Liver (tissue), 9 donors: ENCODE measurements around the gene CHD3. TPM values are rescaled to one million over a fixed set of nuclear protein-coding genes. Genes with fewer than 3 reads are reported as not detected.

ENCODE experiments used
- DNase-seq: peaks from one replicate; pipeline ENCODE4 v3.0.0-alpha.2; 2017; ENCODE audit warnings: low spot score
- H3K27ac ChIP-seq, 2 donors: one replicate each; pipeline ENCODE4 v1.7.0; 2013; ENCODE audit warnings: inconsistent platforms in 2 of 2, low read length in 2 of 2, control low read depth in 1 of 2, low read depth in 1 of 2, mild to moderate bottlenecking in 1 of 2
- H3K27me3 ChIP-seq, 4 donors: one replicate each; pipeline versions ENCODE4 v1.6.1 to v1.7.0; 2013; ENCODE audit warnings: low read length in 3 of 4, inconsistent platforms in 1 of 4, mild to moderate bottlenecking in 1 of 4, moderate library complexity in 1 of 4; ENCODE audit not compliant: control insufficient read depth in 4 of 4, insufficient read depth in 4 of 4
- H3K36me3 ChIP-seq, 4 donors: one replicate each; pipeline versions ENCODE4 v1.6.1 to v1.7.0; 2013; ENCODE audit warnings: low read length in 3 of 4, mild to moderate bottlenecking in 3 of 4, low read depth in 1 of 4, moderate library complexity in 1 of 4; ENCODE audit not compliant: control insufficient read depth in 4 of 4, insufficient read depth in 3 of 4
- H3K4me1 ChIP-seq, 4 donors: one replicate each; pipeline versions ENCODE4 v1.6.1 to v1.7.0; 2013; ENCODE audit warnings: low read length in 3 of 4, mild to moderate bottlenecking in 3 of 4, moderate library complexity in 1 of 4; ENCODE audit not compliant: control insufficient read depth in 4 of 4, insufficient read depth in 4 of 4
- H3K4me3 ChIP-seq, 3 donors: one replicate each; pipeline versions ENCODE4 v1.6.1 to v1.7.0; 2013; ENCODE audit warnings: low read length in 3 of 3, control low read depth in 1 of 3, low read depth in 1 of 3, mild to moderate bottlenecking in 1 of 3
- H3K9ac ChIP-seq, 2 donors: one replicate each; pipeline ENCODE4 v1.7.0; 2013; ENCODE audit warnings: low read length in 2 of 2, mild to moderate bottlenecking in 2 of 2, moderate library complexity in 2 of 2, control low read depth in 1 of 2, low read depth in 1 of 2
- H3K9me3 ChIP-seq, 4 donors: one replicate each; pipeline versions ENCODE4 v1.6.1 to v1.7.0; 2013; ENCODE audit warnings: low read length in 3 of 4; ENCODE audit not compliant: control insufficient read depth in 4 of 4
- EGR1 ChIP-seq, 2 donors: IDR thresholded peaks; 2 replicates each; pipeline ENCODE4 v1.6.1; 2016 to 2018; ENCODE audit warnings: antibody characterized with exemption in 2 of 2, low read depth in 2 of 2
- FOXA1 ChIP-seq: IDR thresholded peaks from 2 replicates; pipeline ENCODE4 v1.6.1; 2016; ENCODE audit warnings: antibody characterized with exemption
- FOXA2 ChIP-seq: IDR thresholded peaks from 2 replicates; pipeline ENCODE4 v1.6.1; 2016; ENCODE audit warnings: antibody characterized with exemption
- GABPA ChIP-seq, 2 donors: IDR thresholded peaks in 1 of 2; conservative IDR thresholded peaks in 1 of 2; 2 replicates each; pipeline ENCODE4 v1.6.1; 2016; ENCODE audit warnings: antibody characterized with exemption in 2 of 2, mild to moderate bottlenecking in 1 of 2, moderate library complexity in 1 of 2
- HNF4A ChIP-seq, 2 donors: conservative IDR thresholded peaks; 2 replicates each; pipeline ENCODE4 v1.6.1; 2016; ENCODE audit warnings: antibody characterized with exemption in 2 of 2, mild to moderate bottlenecking in 2 of 2
- HNF4G ChIP-seq: IDR thresholded peaks from 2 replicates; pipeline ENCODE4 v1.6.1; 2016; ENCODE audit warnings: antibody characterized with exemption
- JUND ChIP-seq, 2 donors: IDR thresholded peaks; 2 replicates each; pipeline ENCODE4 v1.6.1; 2016; ENCODE audit warnings: antibody characterized with exemption in 2 of 2
- MAX ChIP-seq: IDR thresholded peaks from 2 replicates; pipeline ENCODE4 v1.6.1; 2016; ENCODE audit warnings: antibody characterized with exemption
- NR2F2 ChIP-seq: IDR thresholded peaks from 2 replicates; pipeline ENCODE4 v1.6.1; 2016; ENCODE audit warnings: antibody characterized with exemption
- RAD21 ChIP-seq, 2 donors: IDR thresholded peaks; 2 replicates each; pipeline ENCODE4 v1.6.1; 2016; ENCODE audit warnings: antibody characterized with exemption in 2 of 2, mild to moderate bottlenecking in 2 of 2
- REST ChIP-seq: IDR thresholded peaks from 2 replicates; pipeline ENCODE4 v1.6.1; 2016; ENCODE audit warnings: antibody characterized with exemption, mild to moderate bottlenecking
- RXRA ChIP-seq, 2 donors: IDR thresholded peaks; 2 replicates each; pipeline ENCODE4 v1.6.1; 2017 to 2018; ENCODE audit warnings: antibody characterized with exemption in 2 of 2, mild to moderate bottlenecking in 1 of 2
- SP1 ChIP-seq: IDR thresholded peaks from 2 replicates; pipeline ENCODE4 v1.6.1; 2018; ENCODE audit warnings: antibody characterized with exemption, mild to moderate bottlenecking
- TAF1 ChIP-seq: conservative IDR thresholded peaks from 2 replicates; pipeline ENCODE4 v1.6.1; 2016; ENCODE audit warnings: antibody characterized with exemption, mild to moderate bottlenecking
- YY1 ChIP-seq: IDR thresholded peaks from 2 replicates; pipeline ENCODE4 v1.6.1; 2016; ENCODE audit warnings: antibody characterized with exemption, mild to moderate bottlenecking
- ZBTB33 ChIP-seq: IDR thresholded peaks from 2 replicates; pipeline ENCODE4 v1.6.1; 2016; ENCODE audit warnings: antibody characterized with exemption
- WGBS: extraction: QIAGEN DNeasy Blood & Tissue Kit; methylation state at CpG from one replicate; pipeline ENCODE4 v1.1.7; 2013; 5-methylcytosine and 5-hydroxymethylcytosine counted together
- polyA plus RNA-seq, 2 donors: library from polyadenylated mRNA; stranded (reverse) in 1 of 2; unstranded in 1 of 2; fragments of 200-250 nt in 1 of 2; fragments of >200 nt in 1 of 2; fragmentation: Nextera tagmentation in 1 of 2; extraction: Ambion mirVana in 1 of 2; gene quantifications; one replicate each; pipeline versions ENCODE4 v1.2.1 to v1.2.3, GENCODE V29; 2013 to 2015
- total RNA-seq, 2 donors: library from RNA; depleted of rRNA; stranded (reverse); fragments of >200 nt; gene quantifications; one replicate each; pipeline ENCODE4 v1.2.3, GENCODE V29; 2014
- TF ChIP-seq, protein P1 (sequence below): IDR thresholded peaks from 2 replicates; pipeline ENCODE4 v1.6.1; 2016; ENCODE audit warnings: antibody characterized with exemption
- TF ChIP-seq, protein P2 (sequence below): fragments of 150-350 bp; IDR thresholded peaks from 2 replicates; pipeline ENCODE4 v1.5.1; 2017; ENCODE audit warnings: improper control_type of control experiment, low read depth, low read length; ENCODE audit not compliant: missing input control
- donor health status: healthy.
- donor health status: healthy.
- donor health status: healthy.
- donor health status: healthy.
- donor health status: healthy.

CHD3 gene
- total and polyA plus RNA-seq, 4 donors, result 1.9 to 14.4 (median 7.2) TPM

GRCh38 chr17:7922269-7922844 lies 33.8 kb downstream of the CHD3 start:
- no peak for TF ChIP-seq HNF4G
- TF ChIP-seq, protein P1, sequence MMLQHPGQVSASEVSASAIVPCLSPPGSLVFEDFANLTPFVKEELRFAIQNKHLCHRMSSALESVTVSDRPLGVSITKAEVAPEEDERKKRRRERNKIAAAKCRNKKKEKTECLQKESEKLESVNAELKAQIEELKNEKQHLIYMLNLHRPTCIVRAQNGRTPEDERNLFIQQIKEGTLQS, result no peak
- TF ChIP-seq, protein P2, sequence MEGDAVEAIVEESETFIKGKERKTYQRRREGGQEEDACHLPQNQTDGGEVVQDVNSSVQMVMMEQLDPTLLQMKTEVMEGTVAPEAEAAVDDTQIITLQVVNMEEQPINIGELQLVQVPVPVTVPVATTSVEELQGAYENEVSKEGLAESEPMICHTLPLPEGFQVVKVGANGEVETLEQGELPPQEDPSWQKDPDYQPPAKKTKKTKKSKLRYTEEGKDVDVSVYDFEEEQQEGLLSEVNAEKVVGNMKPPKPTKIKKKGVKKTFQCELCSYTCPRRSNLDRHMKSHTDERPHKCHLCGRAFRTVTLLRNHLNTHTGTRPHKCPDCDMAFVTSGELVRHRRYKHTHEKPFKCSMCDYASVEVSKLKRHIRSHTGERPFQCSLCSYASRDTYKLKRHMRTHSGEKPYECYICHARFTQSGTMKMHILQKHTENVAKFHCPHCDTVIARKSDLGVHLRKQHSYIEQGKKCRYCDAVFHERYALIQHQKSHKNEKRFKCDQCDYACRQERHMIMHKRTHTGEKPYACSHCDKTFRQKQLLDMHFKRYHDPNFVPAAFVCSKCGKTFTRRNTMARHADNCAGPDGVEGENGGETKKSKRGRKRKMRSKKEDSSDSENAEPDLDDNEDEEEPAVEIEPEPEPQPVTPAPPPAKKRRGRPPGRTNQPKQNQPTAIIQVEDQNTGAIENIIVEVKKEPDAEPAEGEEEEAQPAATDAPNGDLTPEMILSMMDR, result no peak
- no peak for TF ChIP-seq REST
- TF ChIP-seq MAX, result no peak
- TF ChIP-seq FOXA2, result no peak
- no peak for TF ChIP-seq NR2F2
- TF ChIP-seq RXRA (IDR thresholded peaks at IDR 0.05), result no peak
- no peak for TF ChIP-seq SP1
- TF ChIP-seq ZBTB33, result no peak
- no peak for TF ChIP-seq EGR1 (IDR thresholded peaks at IDR 0.05; ENCODE audit: low read depth in 2 of 2)
- no peak for TF ChIP-seq FOXA1
- TF ChIP-seq GABPA (IDR thresholded peaks at IDR 0.05 in 1 of 2, conservative IDR thresholded peaks at IDR 0.05 in 1 of 2), result no peak
- TF ChIP-seq HNF4A (conservative IDR thresholded peaks at IDR 0.05), result no peak
- TF ChIP-seq JUND (IDR thresholded peaks at IDR 0.05), result no peak
- TF ChIP-seq TAF1, result no peak
- TF ChIP-seq YY1, result no peak
- no peak for TF ChIP-seq RAD21 (IDR thresholded peaks at IDR 0.05)
- Histone ChIP-seq H3K27me3 (no peaks in the 10 kb centered on the region), H3K4me3 (peak overlapping the region; percentile 8 to 52 (median 19)), H3K36me3 (no peaks in the 10 kb centered on the region), H3K9ac (peak overlapping the region; percentile 61 to 92), H3K9me3 (no peaks in the 10 kb centered on the region), H3K4me1 (peaks cover 0 to 10% (median 4%) of the 10 kb centered on the region in 4 donors), H3K27ac (peak overlapping the region; percentile 6 to 42)
- WGBS, result 52% methylated on average over 16 of the region's 16 CpGs
- DNase-seq, result no peak
